Mesodermal cell (in vitro differentiated cells): Measurements from ENCODE around the gene NDUFS4.
"Not testable (repeated sequence)": the region's sequence is repeated elsewhere in the genome, so short reads cannot be mapped to it uniquely, and the experiment has no call there.

Experiments
- H3K27ac ChIP-seq: 2 replicates; pipeline ENCODE4 v1.7.0; 2013; ENCODE audit warnings: mild to moderate bottlenecking, low read depth, low read length, moderate library complexity; ENCODE audit not compliant: severe bottlenecking
- H3K36me3 ChIP-seq: 2 replicates; pipeline ENCODE4 v1.7.1; 2013; ENCODE audit warnings: mild to moderate bottlenecking, low read length, moderate library complexity; ENCODE audit not compliant: control insufficient read depth, insufficient read depth
- H3K4me1 ChIP-seq: one replicate; pipeline ENCODE4 v1.7.1; 2013; ENCODE audit warnings: mild to moderate bottlenecking, low read length; ENCODE audit not compliant: insufficient read depth, control insufficient read depth, poor library complexity, severe bottlenecking
- H3K4me3 ChIP-seq: 2 replicates; pipeline ENCODE4 v1.7.0; 2013; ENCODE audit warnings: low read length, control low read depth, mild to moderate bottlenecking; ENCODE audit not compliant: insufficient read depth, poor library complexity, severe bottlenecking; ENCODE audit errors: extremely low read depth
- H3K9me3 ChIP-seq: 2 replicates; pipeline ENCODE4 v1.7.1; 2013; ENCODE audit warnings: mild to moderate bottlenecking, low read length, moderate library complexity; ENCODE audit not compliant: control insufficient read depth
- WGBS, 2 experiments: methylation state at CpG; one replicate each; pipeline ENCODE4 v1.1.5; 2013; ENCODE audit warnings: missing lambda C conversion rate in 2 of 2; ENCODE audit not compliant: insufficient coverage in 2 of 2; 5-methylcytosine and 5-hydroxymethylcytosine counted together

Gene NDUFS4

GRCh38 chr5:53603009-53603687 is 42.7 kb downstream of the NDUFS4 start:
- H3K4me3 ChIP-seq, result no peak overlapping the region
- no peak overlapping the region for H3K27ac ChIP-seq
- no peaks in the 10 kb centered on the region for H3K4me1 ChIP-seq
- H3K36me3 ChIP-seq, result peaks cover 18% of the 10 kb centered on the region
- H3K9me3 ChIP-seq, result no peaks in the 10 kb centered on the region
- WGBS, 2 experiments, result 87 to 89% methylated on average over 5 of the region's 6 CpGs

DNA sequence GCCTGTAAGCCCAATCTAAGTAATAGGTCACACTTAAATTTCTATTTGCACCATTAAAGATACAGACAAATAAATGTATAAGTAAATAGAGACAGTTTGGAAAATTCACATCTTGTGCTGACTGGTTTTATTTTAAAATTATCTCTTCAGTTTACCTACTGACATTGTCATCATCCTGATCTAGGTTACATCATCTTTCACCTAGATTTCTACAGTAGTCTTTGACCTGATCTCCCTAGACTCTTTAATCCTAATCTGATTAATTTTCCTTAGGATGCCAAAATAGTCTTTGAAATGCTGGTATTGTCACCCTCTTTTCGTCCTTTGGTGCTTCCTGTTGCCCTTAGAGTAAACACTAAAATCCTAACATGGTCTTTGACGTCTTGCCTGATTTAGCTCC is 43.9 kb downstream of the NDUFS4 start:
- H3K36me3 ChIP-seq, result peaks cover 22% of the 10 kb centered on the region
- H3K4me1 ChIP-seq, result no peaks in the 10 kb centered on the region
- no peak overlapping the region for H3K27ac ChIP-seq
- no peak overlapping the region for H3K4me3 ChIP-seq
- WGBS, 2 experiments, result 91 to 95% methylated on average over 2 of the region's 2 CpGs
- H3K9me3 ChIP-seq, result no peaks in the 10 kb centered on the region

DNA sequence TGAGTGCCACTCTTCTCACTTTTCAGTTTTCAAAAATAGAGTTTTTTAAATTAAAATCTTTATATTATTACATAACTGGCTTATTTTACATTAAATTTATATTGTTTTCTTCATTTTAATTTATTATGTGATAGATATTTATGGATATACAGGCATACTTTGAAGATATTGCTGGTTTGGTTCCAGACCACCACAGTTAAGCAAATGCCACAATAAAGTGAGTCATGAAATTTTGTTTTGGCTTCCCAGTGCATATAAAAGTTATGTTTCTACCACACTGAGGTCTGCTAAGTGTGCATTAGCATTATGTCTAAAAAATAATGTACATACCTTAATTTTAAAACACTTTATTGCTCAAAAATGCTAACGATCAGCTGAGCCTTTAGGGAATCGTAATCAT is 47.4 kb downstream of the NDUFS4 start:
- H3K4me1 ChIP-seq, result no peaks in the 10 kb centered on the region
- no CpG with 5 or more reads among the region's 2 CpGs for WGBS, 2 experiments
- no peak overlapping the region for H3K4me3 ChIP-seq
- H3K27ac ChIP-seq, result no peak overlapping the region
- H3K9me3 ChIP-seq, result no peaks in the 10 kb centered on the region
- H3K36me3 ChIP-seq, result peaks cover 22% of the 10 kb centered on the region

GRCh38 chr5:53608897-53609296 is 48.5 kb downstream of the NDUFS4 start:
- H3K4me3 ChIP-seq, H3K27ac ChIP-seq, H3K4me1 ChIP-seq, H3K9me3 ChIP-seq: not testable (repeated sequence)
- peaks cover 22% of the 10 kb centered on the region for H3K36me3 ChIP-seq
- WGBS, 2 experiments, result 100% methylated on average over 2 to 3 of the region's 4 CpGs

DNA sequence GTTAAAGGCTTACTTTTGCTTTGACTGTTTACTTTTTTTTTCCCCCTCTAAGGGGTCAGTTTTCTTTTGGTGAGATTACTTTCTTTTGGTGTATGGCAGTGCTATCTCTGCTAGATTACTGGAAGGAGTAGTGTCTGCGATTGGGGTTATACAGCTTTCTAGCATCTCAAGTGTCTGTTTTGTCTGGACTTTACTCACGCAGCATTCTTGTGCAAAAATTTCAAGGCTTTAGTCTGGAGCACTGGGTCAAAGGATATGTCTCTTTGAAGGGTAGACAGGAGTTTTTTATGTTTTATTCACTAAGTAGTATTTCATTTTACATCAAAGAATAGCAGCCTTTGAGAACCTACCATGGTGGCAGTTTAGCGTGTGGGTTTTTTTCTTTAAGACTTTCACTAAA is 52.6 kb downstream of the NDUFS4 start:
- peak overlapping the region; percentile 68 for H3K27ac ChIP-seq
- no peaks in the 10 kb centered on the region for H3K9me3 ChIP-seq
- 14 to 80% methylated on average over 1 of the region's 3 CpGs for WGBS, 2 experiments
- no peaks in the 10 kb centered on the region for H3K4me1 ChIP-seq
- H3K36me3 ChIP-seq, result peaks cover 4% of the 10 kb centered on the region
- no peak overlapping the region for H3K4me3 ChIP-seq

GRCh38 chr5:53613536-53613935 is 53.1 kb downstream of the NDUFS4 start:
- Histone ChIP-seq H3K4me1 (no peaks in the 10 kb centered on the region), H3K27ac (no peak overlapping the region), H3K4me3 (no peak overlapping the region), H3K36me3 (no peaks in the 10 kb centered on the region), H3K9me3 (no peaks in the 10 kb centered on the region)

- Histone ChIP-seq H3K27ac (no peak overlapping the region), H3K4me3 (no peak overlapping the region), H3K36me3 (no peaks in the 10 kb centered on the region), H3K9me3 (no peaks in the 10 kb centered on the region), H3K4me1 (no peaks in the 10 kb centered on the region)
- WGBS, 2 experiments, result no CpG with 5 or more reads among the region's 2 CpGs
Observed at GRCh38 chr5:53614376-53614885, 54.0 kb downstream of the NDUFS4 start.

DNA sequence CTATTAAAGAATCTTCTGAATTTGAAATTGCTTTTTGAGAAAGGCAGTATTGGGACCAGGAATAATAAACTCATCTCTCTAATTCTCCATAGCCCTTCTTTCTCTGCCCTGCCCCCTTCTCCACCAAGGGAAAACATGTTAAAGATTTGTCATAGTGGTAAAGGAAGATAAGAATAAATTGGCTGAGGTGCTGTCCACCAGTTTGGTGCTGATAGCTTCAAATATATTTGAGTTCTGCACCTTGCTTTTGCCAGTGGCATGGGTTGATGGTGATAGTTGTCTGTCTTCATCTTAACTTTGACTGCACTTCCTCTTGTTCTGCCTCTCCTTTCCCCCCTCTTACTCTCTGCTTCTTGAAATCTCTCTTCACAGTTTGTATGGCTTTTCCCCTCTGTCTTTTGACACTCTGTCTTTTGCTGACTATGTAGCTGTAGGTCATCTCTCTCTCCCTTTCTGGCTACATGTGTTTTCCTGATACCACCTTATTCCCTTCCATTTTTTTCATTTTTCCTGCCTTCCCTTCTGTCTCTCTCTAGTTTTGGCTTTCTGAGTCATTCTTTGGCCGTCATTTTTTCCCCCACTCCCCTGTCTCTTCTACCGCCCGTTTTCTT is 56.6 kb downstream of the NDUFS4 start:
- WGBS, 2 experiments, result 95 to 100% methylated on average over 3 of the region's 3 CpGs
- Histone ChIP-seq H3K4me1 (no peaks in the 10 kb centered on the region), H3K9me3 (no peaks in the 10 kb centered on the region), H3K36me3 (peaks cover 2% of the 10 kb centered on the region), H3K4me3 (no peak overlapping the region), H3K27ac (no peak overlapping the region)

- H3K36me3 ChIP-seq, result peaks cover 24% of the 10 kb centered on the region
- WGBS, 2 experiments, result 85 to 90% methylated on average over 4 to 6 of the region's 6 CpGs
- peaks cover 9% of the 10 kb centered on the region for H3K9me3 ChIP-seq
- no peaks in the 10 kb centered on the region for H3K4me1 ChIP-seq
- H3K4me3 ChIP-seq, result no peak overlapping the region
- H3K27ac ChIP-seq, result no peak overlapping the region
Observed at GRCh38 chr5:53631251-53631650, 70.8 kb downstream of the NDUFS4 start.

DNA sequence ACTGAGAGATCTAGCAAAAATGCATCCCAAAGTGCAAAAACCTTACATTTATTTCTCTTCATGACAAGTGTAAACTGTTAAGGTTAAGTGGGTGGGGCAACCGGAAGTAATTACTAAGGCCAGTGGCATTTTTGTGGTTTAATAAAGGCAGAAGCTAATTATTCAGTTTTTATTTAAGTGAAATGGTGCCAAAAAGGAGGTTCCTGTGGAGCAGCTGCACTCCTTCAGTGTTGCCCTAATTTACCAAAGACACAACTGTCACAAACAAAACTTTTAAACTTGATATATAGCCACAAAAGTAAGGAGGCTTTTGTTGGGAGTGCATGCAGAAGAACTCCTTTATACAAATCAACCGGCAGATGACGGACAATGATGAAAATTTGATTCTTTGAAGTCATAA is 81.6 kb downstream of the NDUFS4 start:
- WGBS, 2 experiments, result 0% methylated on average over 1 of the region's 3 CpGs; no CpG with 5 or more reads in 1 of the 2 experiments
- Histone ChIP-seq H3K36me3 (peaks cover 8% of the 10 kb centered on the region), H3K9me3 (no peaks in the 10 kb centered on the region), H3K27ac (no peak overlapping the region), H3K4me1 (peaks cover 10% of the 10 kb centered on the region), H3K4me3 (no peak overlapping the region)

- Histone ChIP-seq H3K4me1 (peaks cover 10% of the 10 kb centered on the region), H3K27ac (no peak overlapping the region), H3K36me3 (peaks cover 12% of the 10 kb centered on the region), H3K9me3 (no peaks in the 10 kb centered on the region), H3K4me3 (no peak overlapping the region)
- 14 to 40% methylated on average over 4 of the region's 4 CpGs for WGBS, 2 experiments
Observed at GRCh38 chr5:53643445-53643844, 83.0 kb downstream of the NDUFS4 start.
